ENCODE measurements around the gene PCAT7.
"Not testable (repeated sequence)": the region's sequence is repeated elsewhere in the genome, so short reads cannot be mapped to it uniquely, and the experiment has no call there.

PCAT7 gene

DNA sequence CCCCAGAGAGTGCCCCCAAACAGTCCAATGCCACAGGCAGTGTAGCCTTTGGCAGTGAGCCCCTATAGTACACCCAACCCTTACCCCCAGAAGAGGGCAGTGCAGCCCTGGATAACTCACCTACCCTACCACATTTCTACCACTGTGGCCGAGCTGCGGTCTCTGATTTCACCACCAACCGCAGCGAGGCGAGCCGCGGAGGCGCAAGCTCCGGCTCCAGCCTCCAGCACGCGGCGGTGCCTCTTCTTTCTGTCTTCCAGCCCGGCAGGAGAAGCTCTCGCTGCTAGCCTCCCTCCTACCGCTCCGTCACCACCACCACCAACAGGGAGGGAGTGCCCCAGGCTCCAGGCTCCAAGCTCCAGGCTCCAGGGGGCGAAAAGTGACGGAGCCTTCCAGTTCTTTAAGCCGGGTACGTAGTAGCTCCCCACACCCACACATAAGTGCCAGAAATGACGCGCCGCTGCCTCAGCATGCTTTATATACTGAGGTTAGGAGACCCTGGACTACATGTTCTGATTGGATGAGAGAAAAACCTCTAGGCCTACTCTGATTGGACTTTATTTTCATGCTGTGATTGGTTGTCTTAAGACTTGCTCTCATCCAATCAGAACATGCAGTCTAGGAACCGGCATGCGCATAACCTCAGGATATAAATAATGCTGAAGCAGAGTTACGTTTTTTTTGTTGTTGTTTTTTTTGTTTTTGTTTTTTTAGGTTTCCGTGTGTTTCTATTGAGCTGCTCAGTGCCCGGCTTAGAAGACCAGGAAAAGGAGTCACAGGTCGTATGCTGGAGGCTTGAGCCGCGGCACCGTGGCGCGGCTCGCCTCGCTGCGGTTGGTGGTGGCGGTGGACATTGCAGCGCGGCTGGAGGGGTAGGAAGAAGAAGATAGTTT lies at the start of gene PCAT7:
Gene PCAT7 (plus strand): TSS at position 645 of the 893 bp plus-strand sequence.
- no peak for DNase-seq

DNA sequence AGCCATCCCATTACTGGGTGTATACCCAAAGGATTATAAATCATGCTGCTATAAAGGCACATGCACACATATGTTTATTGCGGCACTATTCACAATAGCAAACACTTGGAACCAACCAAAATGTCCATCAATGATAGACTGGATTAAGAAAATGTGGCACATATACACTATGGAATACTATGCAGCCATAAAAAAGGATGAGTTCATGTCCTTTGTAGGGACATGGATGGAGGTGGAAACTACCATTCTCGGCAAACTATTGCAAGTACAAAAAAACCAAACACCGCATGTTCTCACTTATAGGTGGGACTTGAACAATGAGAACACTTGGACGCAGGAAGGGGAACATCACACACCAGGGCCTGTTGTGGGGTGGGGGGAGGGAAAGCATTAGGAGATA lies 48.5 kb upstream of the PCAT7 start:
- DNase-seq: not testable (repeated sequence)

DNA sequence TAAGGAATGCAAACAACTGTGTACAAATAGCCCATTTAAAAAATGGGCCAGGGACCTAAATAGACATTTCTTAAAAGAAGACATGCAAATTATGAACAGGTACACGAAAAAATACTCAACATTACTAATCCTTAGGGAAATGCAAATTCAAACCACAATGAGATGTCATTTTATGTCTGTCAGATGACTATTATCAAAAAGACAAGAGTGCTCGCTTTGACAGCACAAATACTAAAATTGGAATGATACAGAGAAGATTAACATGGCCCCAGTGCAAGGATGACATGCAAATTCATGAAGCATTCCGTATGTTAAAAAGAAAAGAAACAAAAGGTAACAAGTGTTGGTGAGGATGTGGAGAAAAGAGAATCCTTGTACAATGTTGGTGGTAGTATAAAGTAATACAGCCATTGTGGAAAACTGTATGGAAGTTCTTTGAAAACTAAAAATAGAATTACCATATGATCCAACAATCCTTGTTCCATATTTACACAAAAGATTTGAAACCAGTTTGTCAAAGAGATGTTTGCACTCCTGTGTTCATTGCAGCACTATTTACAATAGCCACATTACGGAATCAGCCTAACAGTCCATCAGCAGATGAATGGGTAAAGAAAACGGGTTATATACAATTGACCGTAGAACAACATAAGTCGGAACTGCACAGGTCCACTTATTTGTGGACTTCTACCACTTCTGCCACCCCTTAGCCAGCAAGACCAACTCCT lies 47.2 kb upstream of the PCAT7 start:
- no peak for DNase-seq

DNA sequence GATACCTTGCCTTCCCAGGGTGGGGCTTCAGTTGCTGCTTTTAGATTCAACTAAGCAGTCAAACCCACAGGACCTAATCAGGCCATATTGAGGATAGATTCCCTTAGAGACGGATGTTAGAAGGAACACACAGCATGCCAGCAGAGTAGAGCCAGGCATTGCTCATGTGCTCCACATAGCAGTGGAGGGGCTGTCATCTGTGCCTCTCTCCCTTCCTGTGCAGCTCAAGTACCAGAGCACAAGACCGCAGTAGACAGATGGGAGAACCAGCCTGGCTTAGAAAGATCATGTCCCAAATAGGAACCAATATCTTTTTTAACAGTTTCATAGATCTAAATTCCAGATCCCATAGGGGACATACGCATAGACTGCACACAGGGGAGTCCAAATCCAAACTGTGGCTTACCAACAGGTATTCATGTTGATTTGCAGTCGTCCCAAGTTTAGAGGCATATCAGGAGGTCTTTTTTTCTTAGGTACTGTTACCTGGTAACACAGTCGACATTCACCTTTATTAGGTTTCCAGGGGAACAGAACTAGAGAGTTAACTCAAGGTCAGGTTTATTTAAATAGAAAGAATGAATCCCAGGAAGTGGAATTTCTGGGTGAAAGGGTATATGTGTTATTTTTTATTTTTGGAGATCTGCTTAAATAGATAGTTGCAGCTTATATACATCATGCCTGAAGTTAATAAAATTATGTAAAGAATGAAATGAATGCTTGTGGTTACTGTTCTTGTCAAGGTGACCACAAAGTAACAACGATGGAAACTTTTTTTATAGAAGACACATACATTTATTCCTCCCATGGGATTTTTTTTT lies 43.5 kb upstream of the PCAT7 start:
- no peak for DNase-seq

DNA sequence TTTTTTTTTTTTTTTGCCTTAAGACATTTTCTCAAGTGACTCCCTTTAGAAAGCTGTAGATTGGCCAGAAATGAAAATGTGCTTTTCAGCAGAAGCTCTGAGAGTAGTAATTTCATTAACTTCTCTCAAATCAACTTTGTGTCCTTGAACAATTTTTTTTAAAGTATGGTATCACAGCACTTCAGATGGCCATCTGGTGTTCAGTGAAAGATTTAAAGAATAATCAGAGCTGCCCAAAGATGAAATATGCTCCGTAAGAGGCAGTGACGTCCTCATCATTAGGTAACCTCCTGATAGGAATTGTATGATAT lies 43.0 kb upstream of the PCAT7 start:
- no peak for DNase-seq

DNA sequence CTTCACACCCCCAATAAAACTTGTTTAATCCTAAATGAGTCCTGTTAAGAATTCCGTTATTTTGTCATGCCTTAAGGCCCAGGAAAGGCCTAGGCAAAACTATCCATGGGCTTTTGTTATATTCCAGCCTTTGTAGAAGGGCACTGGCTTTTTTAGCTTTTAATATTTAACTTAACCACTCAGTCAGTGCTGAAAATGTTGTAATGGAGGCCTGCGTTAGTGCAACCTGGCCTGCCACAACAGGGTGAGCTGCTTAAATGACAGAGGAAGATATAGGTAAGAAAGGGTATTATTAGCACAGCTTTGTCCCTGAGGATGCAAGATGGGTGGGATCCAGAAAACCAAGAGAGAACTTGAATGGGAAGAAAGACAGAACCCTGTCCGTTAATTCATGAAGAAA lies 40.2 kb upstream of the PCAT7 start:
- DNase-seq: no peak

DNA sequence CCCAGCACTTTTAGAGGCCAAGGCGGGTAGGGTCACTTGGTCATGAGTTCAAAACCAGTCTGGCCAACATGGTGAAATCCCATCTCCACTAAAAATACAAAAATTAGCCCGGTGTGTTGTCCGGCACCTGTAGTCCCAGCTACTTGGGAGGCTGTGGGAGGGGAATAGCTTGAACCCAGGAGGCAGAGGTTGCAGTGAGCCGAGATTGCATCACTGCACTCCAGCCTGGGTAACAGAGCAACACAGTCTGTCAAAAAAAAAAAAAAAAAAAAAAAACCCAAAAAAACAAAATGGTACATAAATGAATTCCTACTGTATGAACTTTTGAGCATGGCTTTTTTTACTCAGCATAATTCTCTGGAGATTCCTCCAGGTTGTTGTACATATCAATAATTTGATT lies 37.6 kb upstream of the PCAT7 start:
- no peak for DNase-seq

DNA sequence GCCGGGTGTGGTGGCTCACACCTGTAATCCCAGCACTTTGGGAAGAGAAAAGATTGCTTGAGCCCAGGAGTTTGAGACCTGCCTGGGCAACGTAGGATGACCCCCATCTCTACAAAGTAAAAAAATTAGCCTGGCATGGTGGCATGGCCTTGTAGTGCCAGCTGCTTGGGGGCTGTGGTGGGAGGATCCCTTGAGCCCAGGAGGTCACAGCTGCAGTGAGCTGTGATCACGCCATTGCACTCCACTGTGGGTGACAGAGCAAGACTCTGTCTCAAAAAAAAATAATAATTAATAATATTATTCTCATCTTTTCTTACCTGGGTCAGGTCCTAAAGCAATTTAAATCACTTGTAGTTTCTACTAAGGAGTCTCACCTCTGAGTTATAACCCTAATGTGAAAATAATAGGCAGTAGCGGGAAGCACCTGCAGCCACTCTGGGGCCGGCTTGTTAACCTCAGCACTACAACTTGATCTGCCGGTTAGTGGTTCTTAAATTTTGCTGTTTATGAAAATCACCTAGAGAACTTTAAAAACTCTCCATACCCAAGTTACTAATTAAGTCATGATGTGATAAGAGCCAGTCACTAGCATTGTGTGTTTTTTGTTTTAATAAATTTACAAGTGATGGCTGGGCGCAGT lies 29.4 kb upstream of the PCAT7 start:
- no peak for DNase-seq

DNA sequence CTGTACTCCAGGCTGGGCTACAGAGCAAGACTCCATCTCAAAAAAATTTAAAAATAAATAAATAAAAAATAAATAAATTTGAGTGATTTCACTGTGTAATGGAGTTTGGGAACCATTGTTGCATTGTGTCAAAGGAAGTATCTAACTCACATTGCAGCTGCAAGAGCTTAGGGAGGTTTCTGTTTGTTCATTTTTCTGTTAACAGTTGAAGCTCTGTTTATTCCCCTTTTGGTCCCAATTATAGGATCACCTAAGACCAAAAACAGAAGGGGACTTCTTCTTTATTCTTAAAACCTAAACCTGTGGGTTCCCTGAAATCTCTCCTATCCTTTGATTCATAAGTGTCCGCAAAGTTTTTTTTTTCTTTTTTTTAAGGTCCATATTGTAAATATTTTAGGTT lies 28.6 kb upstream of the PCAT7 start:
- no peak for DNase-seq

DNA sequence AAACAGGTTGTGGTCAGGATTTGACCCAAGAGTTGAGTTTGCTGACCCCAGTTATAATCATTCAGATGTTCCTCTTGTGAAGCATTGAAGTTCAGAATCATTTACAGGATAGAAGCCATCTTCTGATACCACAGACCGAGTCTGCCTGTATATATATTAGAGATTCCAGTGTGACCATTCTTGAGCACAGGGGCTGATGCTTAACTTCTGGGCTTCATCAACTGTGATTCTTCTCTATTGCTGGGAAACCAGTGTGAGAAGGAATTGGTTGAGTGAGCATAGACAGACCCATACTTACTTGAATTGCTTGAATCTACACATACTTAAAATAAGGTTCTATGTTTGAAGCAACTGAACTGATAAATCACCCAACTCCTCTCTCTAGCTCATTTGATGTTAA lies 27.9 kb upstream of the PCAT7 start:
- DNase-seq: no peak

DNA sequence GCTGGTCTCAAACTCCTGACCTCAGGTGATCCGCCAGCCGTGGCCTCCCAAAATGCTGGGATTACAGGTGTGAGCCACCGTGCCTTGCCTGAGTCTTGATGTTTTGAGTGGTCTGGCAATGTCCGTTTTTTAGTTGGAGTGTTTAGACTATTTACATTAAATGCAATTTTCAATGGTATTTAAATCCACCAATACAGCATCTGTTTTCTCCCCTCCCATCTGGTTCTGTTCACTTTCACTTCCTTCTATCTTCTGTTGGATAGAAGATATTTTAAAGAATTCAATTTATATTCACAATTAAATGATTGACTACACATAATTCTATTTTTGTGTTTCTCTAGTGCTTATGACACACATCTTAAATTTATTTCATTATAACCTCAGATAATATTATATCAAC lies 26.0 kb upstream of the PCAT7 start:
- DNase-seq: no peak

DNA sequence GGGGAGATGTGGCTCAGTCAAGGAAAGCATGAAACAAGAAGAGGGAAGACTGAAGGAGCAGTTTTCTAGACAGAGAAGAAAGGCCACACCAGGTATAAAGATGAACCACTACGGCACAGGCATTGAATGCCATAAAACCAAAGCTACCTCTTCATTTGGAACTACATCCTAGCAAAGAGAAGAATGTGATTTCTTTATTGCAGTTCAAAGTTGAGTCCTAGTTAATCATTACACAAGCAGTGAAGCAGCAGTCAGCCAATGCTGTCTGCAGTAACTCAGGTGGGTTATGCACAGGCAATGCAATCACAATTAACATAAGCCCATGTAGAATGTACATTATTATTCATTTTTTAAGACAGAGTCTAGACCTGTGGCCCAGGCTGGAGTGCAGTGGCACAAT lies 21.7 kb upstream of the PCAT7 start:
- no peak for DNase-seq

DNA sequence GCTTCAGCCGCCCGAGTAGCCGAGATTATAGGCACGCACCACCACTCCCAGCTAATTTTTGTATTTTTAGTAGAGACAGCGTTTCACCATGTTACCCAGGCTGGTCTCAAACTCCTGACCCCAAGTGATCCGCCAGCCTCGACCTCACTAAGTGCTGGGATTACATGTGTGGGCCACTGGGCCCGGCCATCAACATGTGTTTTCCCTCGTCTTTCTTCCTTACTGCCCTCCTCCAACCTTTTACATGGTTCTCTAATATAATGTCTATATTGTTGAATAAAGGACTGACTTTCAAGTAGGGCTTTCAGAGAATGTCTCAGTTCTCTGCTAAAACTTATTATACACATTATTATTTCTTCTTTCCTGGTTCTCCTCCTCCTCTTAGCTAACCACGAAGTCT lies 21.3 kb upstream of the PCAT7 start:
- no peak for DNase-seq

DNA sequence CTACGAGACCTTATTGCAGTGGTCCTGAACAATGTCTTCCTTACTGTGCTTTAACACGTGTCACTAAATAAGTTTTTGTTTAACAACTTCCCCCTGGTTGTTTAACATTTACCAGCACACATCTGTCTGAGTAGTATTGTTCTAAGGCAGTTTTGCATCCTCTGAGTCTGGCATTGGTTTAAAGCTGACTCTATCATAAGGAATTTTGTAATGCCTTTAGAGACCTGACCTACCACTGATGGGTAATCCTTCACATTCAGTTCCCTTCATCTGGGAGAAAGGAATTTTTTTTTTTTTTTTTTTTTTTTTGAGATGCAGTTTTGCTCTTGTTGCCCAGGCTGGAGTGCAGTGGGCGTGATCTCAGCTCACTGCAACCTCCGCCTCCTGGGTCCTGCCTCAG lies 20.0 kb upstream of the PCAT7 start:
- DNase-seq: no peak

DNA sequence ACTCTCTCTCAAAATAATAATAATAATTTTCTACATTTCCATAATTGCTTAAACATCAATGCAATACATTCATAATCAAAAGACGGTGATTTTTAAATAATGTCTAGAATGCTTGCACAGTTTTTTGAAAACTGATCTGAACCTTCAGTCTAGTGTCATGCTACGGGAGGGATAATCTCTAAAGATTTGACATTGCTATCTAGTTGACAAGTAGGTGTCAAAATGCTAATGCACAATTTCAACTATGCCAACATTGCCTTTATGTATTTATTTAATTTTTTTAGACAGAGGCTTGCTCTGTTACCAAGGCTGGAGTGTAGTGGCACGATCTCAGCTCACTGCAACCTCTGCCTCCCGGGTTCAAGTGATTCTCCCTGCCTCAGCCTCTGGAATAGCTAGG lies 16.0 kb upstream of the PCAT7 start:
- DNase-seq: no peak

DNA sequence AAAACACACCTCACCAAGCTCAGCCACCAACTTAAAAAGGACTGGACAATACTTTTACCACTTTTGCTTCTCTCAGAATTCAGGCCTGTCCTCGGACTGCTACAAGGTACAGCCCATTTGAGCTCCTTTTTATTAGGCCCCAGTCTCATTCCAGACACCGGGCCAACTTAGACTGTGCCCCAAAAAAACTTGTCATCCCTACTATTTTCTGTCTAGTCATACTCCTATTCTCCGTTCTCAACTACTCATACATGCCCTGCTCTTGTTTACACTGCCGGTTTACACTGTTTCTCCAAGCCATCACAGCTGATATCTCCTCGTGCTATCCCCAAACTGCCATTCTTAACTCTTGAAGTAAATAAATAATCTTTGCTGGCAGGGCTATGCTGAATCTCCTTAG lies 10.5 kb upstream of the PCAT7 start:
- DNase-seq: not testable (repeated sequence)

DNA sequence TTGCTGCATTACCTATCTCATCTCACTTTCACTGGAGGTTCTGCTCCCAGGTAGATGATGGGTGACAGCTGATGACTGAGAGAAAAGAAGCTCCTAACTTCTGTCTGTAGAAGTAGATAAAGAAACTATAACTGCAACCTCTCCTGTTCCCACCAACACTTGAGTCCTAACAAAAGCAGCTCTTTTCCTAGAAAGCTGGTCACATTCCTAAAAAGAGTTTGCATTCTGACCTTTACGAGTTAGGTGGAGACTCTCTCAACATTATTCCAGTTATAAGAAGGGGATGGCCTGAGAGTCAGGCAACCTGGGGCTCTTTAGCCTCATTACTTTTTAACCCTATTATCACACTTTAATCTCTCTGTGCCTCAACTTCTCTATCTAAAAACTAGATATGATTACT lies 8.9 kb upstream of the PCAT7 start:
- DNase-seq: no peak

DNA sequence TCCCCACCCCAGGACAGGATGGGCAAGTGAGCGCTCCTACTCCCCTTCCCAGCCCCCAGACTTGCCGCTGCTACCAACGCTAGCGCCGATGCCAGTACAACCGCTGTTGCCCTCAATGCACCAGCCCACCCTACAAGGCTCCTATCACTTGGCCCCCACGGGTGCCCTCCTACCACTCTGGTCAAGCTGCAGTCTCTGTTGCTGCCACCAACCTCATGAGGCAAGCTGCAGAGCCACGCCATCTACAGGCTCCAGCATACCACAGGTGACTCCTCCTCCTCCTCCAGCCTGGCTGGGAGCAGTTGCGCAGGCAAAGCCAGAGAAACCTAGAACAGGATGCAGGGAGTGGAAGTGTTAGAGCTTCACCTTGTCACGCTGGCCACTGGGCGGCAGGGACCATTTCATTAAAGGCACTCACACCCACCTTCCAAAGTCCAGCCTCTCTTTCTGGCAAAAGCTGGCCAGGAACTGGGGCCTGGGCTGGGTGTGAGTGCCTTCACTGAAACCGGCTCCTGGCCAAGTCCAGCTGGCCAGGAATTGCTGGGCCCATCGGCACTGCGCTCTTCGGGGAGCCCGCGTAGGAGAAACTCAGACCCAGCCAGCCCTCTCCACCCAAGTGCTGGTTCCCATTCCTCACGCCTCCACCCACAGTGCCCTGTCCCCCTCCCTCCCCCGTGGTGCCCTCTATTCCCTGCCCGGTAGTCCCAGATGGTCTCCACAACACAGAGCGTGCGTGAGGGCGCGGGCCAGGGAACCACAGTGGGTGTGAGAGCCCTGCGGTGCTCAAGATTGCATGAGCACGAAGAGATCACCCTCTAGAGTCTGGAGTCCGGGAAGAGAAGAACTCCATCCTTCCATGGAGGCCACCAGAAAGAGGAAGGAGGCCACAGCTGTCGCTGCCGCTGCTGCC lies 1.6 kb upstream of the PCAT7 start:
- DNase-seq: no peak

DNA sequence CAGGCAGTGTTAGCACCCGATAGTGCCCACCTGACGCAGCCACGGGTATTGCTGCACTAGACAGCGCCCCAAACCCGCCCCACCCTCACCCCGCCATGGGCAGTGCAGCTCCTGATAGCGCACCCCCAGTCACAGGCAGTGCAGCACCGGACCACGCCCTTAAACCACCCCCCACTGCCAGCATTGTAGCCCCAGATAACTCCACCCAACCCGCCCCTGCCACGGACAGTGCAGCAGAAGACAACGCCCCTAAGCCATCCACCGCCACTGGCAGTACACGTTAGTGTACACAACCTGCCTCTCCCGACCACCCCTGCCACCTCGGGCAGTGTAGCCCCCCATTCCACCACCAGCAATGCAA lies 825 bp upstream of the PCAT7 start:
- no peak for DNase-seq

DNA sequence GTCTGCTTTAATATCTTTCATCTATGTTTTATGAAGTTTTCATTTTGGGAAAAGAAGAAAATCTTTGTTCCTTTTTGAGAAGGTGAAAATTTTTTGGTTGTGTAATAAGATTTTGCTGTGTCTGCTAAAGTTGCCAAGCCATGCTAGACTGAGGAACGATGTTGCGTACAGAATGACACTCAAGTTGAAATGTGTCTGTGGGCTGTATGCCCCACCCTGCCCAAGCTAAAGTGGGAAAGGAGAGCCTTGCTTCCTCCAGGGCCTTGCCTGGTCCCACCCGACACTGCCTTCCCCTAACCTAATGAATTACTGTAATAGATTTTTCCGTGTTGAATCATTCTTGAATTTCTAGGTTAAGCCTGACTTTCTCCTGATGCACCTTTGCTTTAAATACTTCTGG lies 2.5 kb downstream of the PCAT7 start:
- no peak for DNase-seq

DNA sequence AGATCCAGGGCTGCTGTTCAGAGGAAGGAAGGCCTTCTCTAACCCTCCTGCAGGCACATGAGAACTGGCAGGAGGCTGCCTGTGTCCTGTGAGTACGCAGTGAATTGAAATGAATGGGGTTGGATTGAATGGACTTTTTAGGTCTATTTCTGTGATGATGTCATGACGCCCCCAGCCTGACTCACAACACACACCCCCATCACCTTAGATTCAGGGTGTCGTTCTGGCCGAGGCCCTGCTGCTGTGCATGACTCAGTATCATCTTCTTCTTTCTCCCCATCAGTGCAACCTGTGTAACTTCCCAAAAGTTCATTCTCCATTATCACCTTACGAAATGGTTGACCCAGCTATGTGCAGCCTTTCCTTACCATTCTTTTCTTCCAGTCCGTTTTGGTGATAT lies 5.4 kb downstream of the PCAT7 start:
- DNase-seq: no peak

DNA sequence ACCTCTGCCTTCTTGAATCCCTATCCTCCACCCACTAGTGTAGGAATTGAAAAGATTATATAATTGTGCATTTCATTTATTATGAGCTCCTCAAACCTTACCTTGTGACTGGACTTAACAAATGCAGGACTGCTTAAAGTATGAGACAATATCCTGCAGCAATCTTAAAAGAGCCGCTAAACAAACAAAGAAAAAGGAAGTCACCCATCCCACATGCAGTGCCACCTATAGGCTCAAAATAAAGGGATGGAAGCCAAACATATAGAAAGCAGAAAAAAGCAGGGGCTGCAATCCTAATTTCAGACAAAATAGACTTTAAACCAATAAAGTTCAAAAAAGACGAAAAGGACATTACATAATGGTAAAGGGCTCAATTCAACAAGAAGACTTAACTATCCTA lies 8.7 kb downstream of the PCAT7 start:
- DNase-seq: no peak
